ENCODE data around the gene ZNF420.
A peak's percentile ranks its signal among the peaks of the same experiment; 100 is the strongest.
"Not testable (repeated sequence)": the region's sequence is repeated elsewhere in the genome, so short reads cannot be mapped to it uniquely, and the experiment has no call there.

Gene ZNF420
- 25.4 to 40.7 reads per million in 2 experiments for total RNA-seq

- DNase-seq (ENCODE audit: low read depth) = peak; percentile 83
These were observed at the start of gene ZNF420 for GRCh38 chr19:37077934-37078716. Gene ZNF420 (plus strand): TSS chr19:37078433. CDS start chr19:37089119, 10,686 bp downstream.

- DNase-seq (ENCODE audit: low read depth) = no peak
These were observed 33.1 kb upstream of the ZNF420 start for GRCh38 chr19:37045140-37045539.

GRCh38 chr19:37055330-37055729, 22.9 kb upstream of the ZNF420 start:
- no peak for DNase-seq (ENCODE audit: low read depth)

- no peak for DNase-seq (ENCODE audit: low read depth)
These were observed 21.5 kb upstream of the ZNF420 start for GRCh38 chr19:37056776-37057175.

GRCh38 chr19:37059142-37059541, 19.1 kb upstream of the ZNF420 start:
- DNase-seq (ENCODE audit: low read depth) = no peak

- DNase-seq (ENCODE audit: low read depth) = not testable (repeated sequence)
These were observed 13.3 kb upstream of the ZNF420 start for GRCh38 chr19:37064886-37065285.

GRCh38 chr19:37074111-37074510, 4.1 kb upstream of the ZNF420 start:
- no peak for DNase-seq (ENCODE audit: low read depth)

GRCh38 chr19:37074819-37075362, 3.3 kb upstream of the ZNF420 start:
- no peak for DNase-seq (ENCODE audit: low read depth)

- not testable (repeated sequence) for DNase-seq (ENCODE audit: low read depth)
These were observed 1.7 kb upstream of the ZNF420 start for GRCh38 chr19:37076524-37076923.

GRCh38 chr19:37077501-37077933, 716 bp upstream of the ZNF420 start:
- DNase-seq (ENCODE audit: low read depth) = no peak

GRCh38 chr19:37078717-37079032, 442 bp downstream of the ZNF420 start:
- no peak for DNase-seq (ENCODE audit: low read depth)

- no peak for DNase-seq (ENCODE audit: low read depth)
These were observed 1.0 kb downstream of the ZNF420 start for GRCh38 chr19:37079238-37079637.

- DNase-seq (ENCODE audit: low read depth) = no peak
These were observed 4.1 kb downstream of the ZNF420 start for GRCh38 chr19:37082307-37082706.

GRCh38 chr19:37087110-37087509, 8.9 kb downstream of the ZNF420 start:
- DNase-seq (ENCODE audit: low read depth) = no peak

GRCh38 chr19:37095859-37096258, 17.6 kb downstream of the ZNF420 start:
- no peak for DNase-seq (ENCODE audit: low read depth)

- no peak for DNase-seq (ENCODE audit: low read depth)
These were observed 20.3 kb downstream of the ZNF420 start for GRCh38 chr19:37098570-37098969.

- DNase-seq (ENCODE audit: low read depth) = not testable (repeated sequence)
These were observed 25.9 kb downstream of the ZNF420 start for GRCh38 chr19:37104135-37104534.

GRCh38 chr19:37111753-37112152, 33.5 kb downstream of the ZNF420 start:
- DNase-seq (ENCODE audit: low read depth) = not testable (repeated sequence)

- no peak for DNase-seq (ENCODE audit: low read depth)
These were observed 35.8 kb downstream of the ZNF420 start for GRCh38 chr19:37114001-37114400.

- DNase-seq (ENCODE audit: low read depth) = not testable (repeated sequence)
These were observed 43.9 kb downstream of the ZNF420 start for GRCh38 chr19:37122093-37122492.

GRCh38 chr19:37127999-37128820, 50.0 kb downstream of the ZNF420 start:
- no peak for DNase-seq (ENCODE audit: low read depth)

GRCh38 chr19:37128821-37129177, 50.6 kb downstream of the ZNF420 start:
- no peak for DNase-seq (ENCODE audit: low read depth)

GRCh38 chr19:37136111-37136510, 57.9 kb downstream of the ZNF420 start:
- no peak for DNase-seq (ENCODE audit: low read depth)

Measured in T follicular helper cell (primary cell).